ENCODE data around the gene NKX2-3.

DNA sequence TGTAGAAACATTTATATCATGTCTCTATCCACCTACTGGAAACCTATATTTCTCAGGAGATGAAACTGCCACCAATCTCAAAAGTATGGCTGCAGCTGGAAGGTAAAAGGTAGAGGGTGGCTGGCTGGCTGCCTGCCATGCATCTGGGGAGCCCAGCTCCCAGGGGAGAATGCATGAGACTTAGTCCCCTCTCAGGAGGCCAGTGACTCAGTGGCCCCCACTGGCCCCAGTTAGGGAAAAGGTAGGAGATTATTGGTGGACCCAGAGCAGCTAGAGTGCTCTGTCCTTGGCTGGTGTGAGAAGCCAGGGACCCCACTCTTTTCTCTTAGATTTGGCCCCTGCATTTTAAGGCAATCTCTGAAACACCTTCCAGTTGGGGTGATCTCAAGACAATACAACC lies 6.8 kb upstream of the NKX2-3 start:
- TF ChIP-seq, protein P1, sequence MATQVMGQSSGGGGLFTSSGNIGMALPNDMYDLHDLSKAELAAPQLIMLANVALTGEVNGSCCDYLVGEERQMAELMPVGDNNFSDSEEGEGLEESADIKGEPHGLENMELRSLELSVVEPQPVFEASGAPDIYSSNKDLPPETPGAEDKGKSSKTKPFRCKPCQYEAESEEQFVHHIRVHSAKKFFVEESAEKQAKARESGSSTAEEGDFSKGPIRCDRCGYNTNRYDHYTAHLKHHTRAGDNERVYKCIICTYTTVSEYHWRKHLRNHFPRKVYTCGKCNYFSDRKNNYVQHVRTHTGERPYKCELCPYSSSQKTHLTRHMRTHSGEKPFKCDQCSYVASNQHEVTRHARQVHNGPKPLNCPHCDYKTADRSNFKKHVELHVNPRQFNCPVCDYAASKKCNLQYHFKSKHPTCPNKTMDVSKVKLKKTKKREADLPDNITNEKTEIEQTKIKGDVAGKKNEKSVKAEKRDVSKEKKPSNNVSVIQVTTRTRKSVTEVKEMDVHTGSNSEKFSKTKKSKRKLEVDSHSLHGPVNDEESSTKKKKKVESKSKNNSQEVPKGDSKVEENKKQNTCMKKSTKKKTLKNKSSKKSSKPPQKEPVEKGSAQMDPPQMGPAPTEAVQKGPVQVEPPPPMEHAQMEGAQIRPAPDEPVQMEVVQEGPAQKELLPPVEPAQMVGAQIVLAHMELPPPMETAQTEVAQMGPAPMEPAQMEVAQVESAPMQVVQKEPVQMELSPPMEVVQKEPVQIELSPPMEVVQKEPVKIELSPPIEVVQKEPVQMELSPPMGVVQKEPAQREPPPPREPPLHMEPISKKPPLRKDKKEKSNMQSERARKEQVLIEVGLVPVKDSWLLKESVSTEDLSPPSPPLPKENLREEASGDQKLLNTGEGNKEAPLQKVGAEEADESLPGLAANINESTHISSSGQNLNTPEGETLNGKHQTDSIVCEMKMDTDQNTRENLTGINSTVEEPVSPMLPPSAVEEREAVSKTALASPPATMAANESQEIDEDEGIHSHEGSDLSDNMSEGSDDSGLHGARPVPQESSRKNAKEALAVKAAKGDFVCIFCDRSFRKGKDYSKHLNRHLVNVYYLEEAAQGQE (IDR thresholded peaks at IDR 0.05; ENCODE audit: low read depth), result no peak
- TF ChIP-seq TAF1 (IDR thresholded peaks at IDR 0.05; ENCODE audit: low read depth), result no peak
- no peak for TF ChIP-seq ZBTB7A (IDR thresholded peaks at IDR 0.05; ENCODE audit: low read depth)
- TF ChIP-seq CEBPB (IDR thresholded peaks at IDR 0.05), result no peak
- TF ChIP-seq, protein P2, sequence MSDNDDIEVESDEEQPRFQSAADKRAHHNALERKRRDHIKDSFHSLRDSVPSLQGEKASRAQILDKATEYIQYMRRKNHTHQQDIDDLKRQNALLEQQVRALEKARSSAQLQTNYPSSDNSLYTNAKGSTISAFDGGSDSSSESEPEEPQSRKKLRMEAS (IDR thresholded peaks at IDR 0.05), result no peak
- no peak for TF ChIP-seq RAD21 (IDR thresholded peaks at IDR 0.05; ENCODE audit: low read depth)

Measured in Ishikawa (cell line).